WTC11 (cell line): Measurements from ENCODE around the gene NDUFS1. TPM values are rescaled to one million over a fixed set of nuclear protein-coding genes. Genes with fewer than 3 reads are reported as not detected.
"Not testable (repeated sequence)": the region's sequence is repeated elsewhere in the genome, so short reads cannot be mapped to it uniquely, and the experiment has no call there.

Source experiments
- ATAC-seq: fragments of 200-7000 bp; cut with Tn5 transposase; 2 replicates; pipeline ENCODE4 v1.10.0; 2021; ENCODE audit warnings: mild to moderate bottlenecking, moderate library complexity
- CTCF ChIA-PET: fragments of 300-600 bp; sonication (Branson Sonifier 250); formaldehyde crosslinking; loops from one replicate; lab custom pipeline; 2021; ENCODE audit warnings: antibody characterized with exemption; lab: Charles Lee
- POLR2A ChIA-PET: fragments of 350-600 bp; sonication (Branson Sonifier 250); formaldehyde crosslinking; loops from one replicate; lab custom pipeline; 2021; ENCODE audit warnings: antibody characterized with exemption; lab: Charles Lee
- DNase-seq: peaks from one replicate; pipeline ENCODE4 v3.0.0; 2021; ENCODE audit warnings: low spot score
- H3K27ac Mint-ChIP-seq: 2 replicates; pipeline ENCODE4 v1.8.0; 2021; ENCODE audit warnings: mixed read lengths
- H3K27me3 Mint-ChIP-seq: 2 replicates; pipeline ENCODE4 v1.8.0; 2021; ENCODE audit warnings: low read depth, mild to moderate bottlenecking, moderate library complexity, mixed read lengths
- H3K36me3 Mint-ChIP-seq: 2 replicates; pipeline ENCODE4 v1.8.0; 2021; ENCODE audit warnings: mixed read lengths
- H3K4me1 Mint-ChIP-seq: 2 replicates; pipeline ENCODE4 v1.8.0; 2022; ENCODE audit warnings: mixed read lengths
- H3K4me3 Mint-ChIP-seq: 2 replicates; pipeline ENCODE4 v1.8.0; 2021; ENCODE audit warnings: mild to moderate bottlenecking, moderate library complexity, mixed read lengths
- H3K9me3 Mint-ChIP-seq: 2 replicates; pipeline ENCODE4 v1.8.0; 2021; ENCODE audit warnings: mixed read lengths
- CREM ChIP-seq: sonication (generic); formaldehyde crosslinking; IDR thresholded peaks from 2 replicates; pipeline ENCODE4 v1.8.1; 2022; ENCODE audit warnings: mild to moderate bottlenecking, missing genetic modification reagents, moderate library complexity
- ETV6 ChIP-seq: sonication (generic); formaldehyde crosslinking; IDR thresholded peaks from 2 replicates; pipeline ENCODE4 v1.8.1; 2022; ENCODE audit warnings: mild to moderate bottlenecking, missing genetic modification reagents
- FOXJ3 ChIP-seq: sonication (generic); formaldehyde crosslinking; IDR thresholded peaks from 2 replicates; pipeline ENCODE4 v1.9.0; 2021; ENCODE audit warnings: missing genetic modification reagents, mild to moderate bottlenecking, borderline replicate concordance
- FOXK1 ChIP-seq: sonication (generic); formaldehyde crosslinking; IDR thresholded peaks from 2 replicates; pipeline ENCODE4 v1.8.0; 2022; ENCODE audit warnings: mild to moderate bottlenecking, moderate library complexity, missing genetic modification reagents
- GABPB1 ChIP-seq: sonication (generic); formaldehyde crosslinking; IDR thresholded peaks from 2 replicates; pipeline ENCODE4 v1.8.1; 2023; ENCODE audit warnings: mild to moderate bottlenecking, missing genetic modification reagents
- HMGA2 ChIP-seq: fragments of 250-450 bp; sonication (Bioruptor Pico); IDR thresholded peaks from 2 replicates; pipeline ENCODE4 v1.4.0; 2021; ENCODE audit warnings: mild to moderate bottlenecking, moderate library complexity
- JUN ChIP-seq: sonication (generic); formaldehyde crosslinking; IDR thresholded peaks from 2 replicates; pipeline ENCODE4 v1.8.0; 2023; ENCODE audit warnings: mild to moderate bottlenecking, missing genetic modification reagents
- NR2C2 ChIP-seq: sonication (generic); formaldehyde crosslinking; IDR thresholded peaks from 2 replicates; pipeline ENCODE4 v1.8.0; 2022; ENCODE audit warnings: mild to moderate bottlenecking, missing genetic modification reagents
- RELA ChIP-seq: sonication (generic); formaldehyde crosslinking; IDR thresholded peaks from 2 replicates; pipeline ENCODE4 v1.8.1; 2022; ENCODE audit warnings: missing genetic modification reagents, mild to moderate bottlenecking, borderline replicate concordance
- TCF7 ChIP-seq: sonication (generic); formaldehyde crosslinking; IDR thresholded peaks from 2 replicates; pipeline ENCODE4 v1.8.0; 2022; ENCODE audit warnings: mild to moderate bottlenecking, low read depth, missing genetic modification reagents, moderate library complexity
- TEAD4 ChIP-seq: sonication (generic); formaldehyde crosslinking; IDR thresholded peaks from 2 replicates; pipeline ENCODE4 v1.8.0; 2022; ENCODE audit warnings: mild to moderate bottlenecking, missing genetic modification reagents
- ZBTB21 ChIP-seq: sonication (generic); formaldehyde crosslinking; IDR thresholded peaks from 2 replicates; pipeline ENCODE4 v1.8.1; 2023; ENCODE audit warnings: mild to moderate bottlenecking, missing genetic modification reagents, borderline replicate concordance
- ZNF121 ChIP-seq: sonication (generic); formaldehyde crosslinking; IDR thresholded peaks from 2 replicates; pipeline ENCODE4 v1.8.0; 2023; ENCODE audit warnings: missing genetic modification reagents
- ZNF138 ChIP-seq: sonication (generic); formaldehyde crosslinking; conservative IDR thresholded peaks from 2 replicates; pipeline ENCODE4 v1.8.1; 2022; ENCODE audit warnings: mild to moderate bottlenecking, moderate library complexity, missing genetic modification reagents
- ZNF219 ChIP-seq: sonication (generic); formaldehyde crosslinking; IDR thresholded peaks from 2 replicates; pipeline ENCODE4 v1.8.0; 2023; ENCODE audit warnings: missing genetic modification reagents, mild to moderate bottlenecking, borderline replicate concordance
- ZNF232 ChIP-seq: sonication (generic); formaldehyde crosslinking; IDR thresholded peaks from 2 replicates; pipeline ENCODE4 v1.8.0; 2022; ENCODE audit warnings: mild to moderate bottlenecking, missing genetic modification reagents
- ZNF396 ChIP-seq: fragments of 250-450 bp; sonication (Bioruptor Pico); IDR thresholded peaks from 2 replicates; pipeline ENCODE4 v1.8.0; 2021; ENCODE audit warnings: mild to moderate bottlenecking, moderate library complexity, borderline replicate concordance
- total RNA-seq: library from RNA; stranded (reverse); gene quantifications from 3 replicates; pipeline ENCODE4 v1.2.3, GENCODE V29; 2021
- TF ChIP-seq, protein P1 (sequence below): sonication (generic); formaldehyde crosslinking; IDR thresholded peaks from 2 replicates; pipeline ENCODE4 v1.8.0; 2022; ENCODE audit warnings: mild to moderate bottlenecking, missing genetic modification reagents
- TF ChIP-seq, protein P2 (sequence below): sonication (generic); formaldehyde crosslinking; IDR thresholded peaks from 2 replicates; pipeline ENCODE4 v1.8.0; 2022; ENCODE audit warnings: mild to moderate bottlenecking, missing genetic modification reagents
- TF ChIP-seq, protein P3 (sequence below): sonication (generic); formaldehyde crosslinking; IDR thresholded peaks from 2 replicates; pipeline ENCODE4 v1.8.1; 2022; ENCODE audit warnings: mild to moderate bottlenecking, moderate library complexity, missing genetic modification reagents
- TF ChIP-seq, protein P4 (sequence below): sonication (generic); formaldehyde crosslinking; IDR thresholded peaks from 2 replicates; pipeline ENCODE4 v1.8.1; 2022; ENCODE audit warnings: low read depth, mild to moderate bottlenecking, moderate library complexity, missing genetic modification reagents, borderline replicate concordance
- TF ChIP-seq, protein P5 (sequence below): sonication (generic); formaldehyde crosslinking; IDR thresholded peaks from 2 replicates; pipeline ENCODE4 v1.8.1; 2023; ENCODE audit warnings: mild to moderate bottlenecking, missing genetic modification reagents, moderate library complexity
- TF ChIP-seq, protein P6 (sequence below): sonication (generic); formaldehyde crosslinking; IDR thresholded peaks from 2 replicates; pipeline ENCODE4 v1.8.0; 2022; ENCODE audit warnings: mild to moderate bottlenecking, missing genetic modification reagents
- TF ChIP-seq, protein P7 (sequence below): sonication (generic); formaldehyde crosslinking; IDR thresholded peaks from 2 replicates; pipeline ENCODE4 v1.8.0; 2022; ENCODE audit warnings: mild to moderate bottlenecking, missing genetic modification reagents

The NDUFS1 gene
- total RNA-seq, 1 experiment from 2014 or later = 106 TPM

DNA sequence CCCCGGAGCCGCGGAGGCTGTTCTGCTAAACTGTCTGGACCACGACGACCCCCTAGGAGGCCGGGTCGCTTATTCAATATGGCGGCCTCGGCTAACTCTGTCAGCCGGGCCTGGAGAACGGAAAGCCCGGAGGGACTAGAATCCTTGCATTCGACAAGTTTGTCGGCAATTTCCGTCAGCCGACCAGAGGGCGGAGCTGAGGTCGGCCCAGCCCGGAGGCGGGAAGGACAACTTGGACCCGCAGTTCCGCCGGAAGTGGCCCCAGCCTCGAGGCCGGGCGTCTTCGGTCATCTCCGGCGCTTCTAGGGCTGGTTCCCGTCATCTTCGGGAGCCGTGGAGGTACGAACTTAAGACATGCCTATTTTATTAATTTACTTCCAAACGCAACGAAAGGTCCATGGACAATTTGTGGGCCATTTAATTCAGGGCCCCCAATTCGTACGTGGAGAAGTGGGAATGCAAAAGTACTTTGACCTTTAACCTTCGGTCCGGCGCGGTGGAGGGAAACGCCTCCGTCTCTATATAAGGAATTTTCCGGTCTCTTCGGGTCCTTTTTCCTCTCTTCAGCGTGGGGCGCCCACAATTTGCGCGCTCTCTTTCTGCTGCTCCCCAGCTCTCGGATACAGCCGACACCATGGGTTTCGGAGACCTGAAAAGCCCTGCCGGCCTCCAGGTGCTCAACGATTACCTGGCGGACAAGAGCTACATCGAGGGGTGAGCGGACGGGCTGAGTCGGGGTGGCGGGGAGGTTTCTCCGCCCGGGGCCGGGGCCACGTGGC lies at the start of gene NDUFS1, which contains the start of gene EEF1B2 (continued):
- TF ChIP-seq GABPB1 (CRISPR knock-in tag) (peak; percentile 87), ETV6 (peak; percentile 36; the same call in 1 of the 2 replicates), CREM (peak; percentile 51; the same call in 1 of the 2 replicates), TEAD4 (CRISPR knock-in tag) (no peak), JUN (no peak), ZNF232 (CRISPR knock-in tag) (0 out of 2 replicates have a peak, but pooled peaks have one; percentile 47)
- TF ChIP-seq, protein P1, sequence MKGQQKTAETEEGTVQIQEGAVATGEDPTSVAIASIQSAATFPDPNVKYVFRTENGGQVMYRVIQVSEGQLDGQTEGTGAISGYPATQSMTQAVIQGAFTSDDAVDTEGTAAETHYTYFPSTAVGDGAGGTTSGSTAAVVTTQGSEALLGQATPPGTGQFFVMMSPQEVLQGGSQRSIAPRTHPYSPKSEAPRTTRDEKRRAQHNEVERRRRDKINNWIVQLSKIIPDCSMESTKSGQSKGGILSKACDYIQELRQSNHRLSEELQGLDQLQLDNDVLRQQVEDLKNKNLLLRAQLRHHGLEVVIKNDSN = peak; percentile 54
- TF ChIP-seq, protein P2, sequence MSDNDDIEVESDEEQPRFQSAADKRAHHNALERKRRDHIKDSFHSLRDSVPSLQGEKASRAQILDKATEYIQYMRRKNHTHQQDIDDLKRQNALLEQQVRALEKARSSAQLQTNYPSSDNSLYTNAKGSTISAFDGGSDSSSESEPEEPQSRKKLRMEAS (CRISPR knock-in tag) = peak; percentile 67; the same call in 1 of the 2 replicates

DNA sequence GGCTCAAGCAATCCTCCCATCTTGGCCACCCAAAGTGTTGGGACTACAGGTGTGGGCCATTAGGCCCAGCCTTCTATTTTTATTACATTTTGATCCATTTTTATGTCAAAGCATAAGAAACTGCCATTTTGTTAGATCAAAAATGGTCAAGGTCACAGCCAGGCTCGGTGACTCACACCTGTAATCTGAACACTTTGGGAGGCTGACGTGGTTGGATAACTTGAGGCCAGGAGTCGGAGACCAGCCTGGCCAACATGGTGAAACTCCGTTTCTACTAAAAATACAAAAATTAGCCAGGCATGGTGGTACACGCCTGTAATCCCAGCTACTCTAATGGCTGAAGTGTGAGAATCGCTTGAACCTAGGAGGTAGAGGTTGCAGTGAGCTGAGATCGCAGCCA lies 49.7 kb upstream of the NDUFS1 start:
- no peak for ATAC-seq
- H3K27me3 Mint-ChIP-seq = no peaks in the 10 kb centered on the region
- POLR2A ChIA-PET = no interaction called here

DNA sequence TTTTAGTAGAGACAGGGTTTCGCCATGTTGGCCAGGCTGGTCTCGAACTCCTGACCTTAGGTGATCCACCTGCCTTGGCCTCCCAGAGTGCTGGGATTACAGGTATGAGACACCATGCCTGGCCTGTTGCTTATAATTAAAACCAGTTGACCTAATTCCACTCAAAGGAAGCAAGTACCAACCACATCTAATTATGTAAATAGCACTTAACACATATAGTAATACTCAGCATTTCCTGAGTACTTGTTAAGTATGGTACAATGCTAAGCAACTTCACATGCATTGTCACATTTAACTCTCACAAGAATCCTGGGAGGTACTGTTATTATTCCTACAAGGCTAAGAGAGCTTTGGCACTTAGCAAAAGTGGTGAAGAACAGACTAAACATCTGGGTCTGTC lies 48.1 kb upstream of the NDUFS1 start:
- POLR2A ChIA-PET, H3K36me3 Mint-ChIP-seq, CTCF ChIA-PET, DNase-seq, H3K4me3 Mint-ChIP-seq, H3K9me3 Mint-ChIP-seq, H3K27ac Mint-ChIP-seq, H3K27me3 Mint-ChIP-seq, ATAC-seq: not testable (repeated sequence)
- H3K4me1 Mint-ChIP-seq = peaks cover 20% of the 10 kb centered on the region

More for the DNA sequence above, 49.7 kb upstream of the NDUFS1 start:
- Mint-ChIP-seq H3K9me3 (no peaks in the 10 kb centered on the region), H3K4me3 (no peak overlapping the region), H3K36me3 (no peaks in the 10 kb centered on the region), H3K4me1 (peaks cover 31% of the 10 kb centered on the region), H3K27ac (no peak overlapping the region)
- CTCF ChIA-PET = no interaction called here
- no peak for DNase-seq
- no peak for TF ChIP-seq HMGA2

DNA sequence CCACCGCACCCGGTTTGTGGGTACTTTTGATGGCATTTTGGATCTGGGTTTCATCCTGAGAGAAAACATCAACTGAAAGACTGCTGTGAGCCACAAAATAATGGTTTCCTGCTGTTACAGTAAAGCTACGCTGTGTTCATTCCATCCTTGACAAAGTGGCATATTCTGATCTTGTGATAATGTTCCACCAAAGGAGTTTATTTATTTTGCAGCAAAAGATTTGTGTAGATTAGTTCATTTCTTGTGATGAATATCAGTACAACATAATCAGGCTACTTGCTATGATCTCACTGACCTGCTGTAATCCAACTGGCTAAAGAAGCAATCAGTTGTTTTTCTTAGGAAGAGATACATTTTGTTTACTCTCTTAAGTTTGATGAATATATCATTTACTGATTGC lies 45.5 kb upstream of the NDUFS1 start:
- Mint-ChIP-seq H3K27me3 (no peaks in the 10 kb centered on the region), H3K27ac (no peak overlapping the region), H3K4me3 (no peak overlapping the region), H3K36me3 (no peaks in the 10 kb centered on the region), H3K9me3 (peaks cover 3% of the 10 kb centered on the region; the same call in 1 of the 2 replicates), H3K4me1 (peaks cover 16% of the 10 kb centered on the region)
- ChIA-PET POLR2A (no interaction called here), CTCF (interaction anchor here (1.0 kb wide), 1 partner anchor 10 kb away, joined by 3 read pairs; no protein-coding TSS in a partner anchor)
- TF ChIP-seq NR2C2 (CRISPR knock-in tag) (no peak), ZNF121 (no peak), ZNF396 (no peak), ZNF138 (CRISPR knock-in tag) (no peak), TCF7 (CRISPR knock-in tag) (no peak), FOXJ3 (no peak), FOXK1 (CRISPR knock-in tag) (no peak), ZNF219 (CRISPR knock-in tag) (no peak), ZBTB21 (no peak), CREM (no peak), RELA (CRISPR knock-in tag) (no peak)
- TF ChIP-seq, protein P3, sequence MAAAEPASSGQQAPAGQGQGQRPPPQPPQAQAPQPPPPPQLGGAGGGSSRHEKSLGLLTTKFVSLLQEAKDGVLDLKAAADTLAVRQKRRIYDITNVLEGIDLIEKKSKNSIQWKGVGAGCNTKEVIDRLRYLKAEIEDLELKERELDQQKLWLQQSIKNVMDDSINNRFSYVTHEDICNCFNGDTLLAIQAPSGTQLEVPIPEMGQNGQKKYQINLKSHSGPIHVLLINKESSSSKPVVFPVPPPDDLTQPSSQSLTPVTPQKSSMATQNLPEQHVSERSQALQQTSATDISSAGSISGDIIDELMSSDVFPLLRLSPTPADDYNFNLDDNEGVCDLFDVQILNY (CRISPR knock-in tag) = no peak
- TF ChIP-seq, protein P4, sequence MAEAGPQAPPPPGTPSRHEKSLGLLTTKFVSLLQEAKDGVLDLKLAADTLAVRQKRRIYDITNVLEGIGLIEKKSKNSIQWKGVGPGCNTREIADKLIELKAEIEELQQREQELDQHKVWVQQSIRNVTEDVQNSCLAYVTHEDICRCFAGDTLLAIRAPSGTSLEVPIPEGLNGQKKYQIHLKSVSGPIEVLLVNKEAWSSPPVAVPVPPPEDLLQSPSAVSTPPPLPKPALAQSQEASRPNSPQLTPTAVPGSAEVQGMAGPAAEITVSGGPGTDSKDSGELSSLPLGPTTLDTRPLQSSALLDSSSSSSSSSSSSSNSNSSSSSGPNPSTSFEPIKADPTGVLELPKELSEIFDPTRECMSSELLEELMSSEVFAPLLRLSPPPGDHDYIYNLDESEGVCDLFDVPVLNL = no peak
- TF ChIP-seq, protein P5, sequence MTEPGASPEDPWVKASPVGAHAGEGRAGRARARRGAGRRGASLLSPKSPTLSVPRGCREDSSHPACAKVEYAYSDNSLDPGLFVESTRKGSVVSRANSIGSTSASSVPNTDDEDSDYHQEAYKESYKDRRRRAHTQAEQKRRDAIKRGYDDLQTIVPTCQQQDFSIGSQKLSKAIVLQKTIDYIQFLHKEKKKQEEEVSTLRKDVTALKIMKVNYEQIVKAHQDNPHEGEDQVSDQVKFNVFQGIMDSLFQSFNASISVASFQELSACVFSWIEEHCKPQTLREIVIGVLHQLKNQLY = no peak
- TF ChIP-seq, protein P6, sequence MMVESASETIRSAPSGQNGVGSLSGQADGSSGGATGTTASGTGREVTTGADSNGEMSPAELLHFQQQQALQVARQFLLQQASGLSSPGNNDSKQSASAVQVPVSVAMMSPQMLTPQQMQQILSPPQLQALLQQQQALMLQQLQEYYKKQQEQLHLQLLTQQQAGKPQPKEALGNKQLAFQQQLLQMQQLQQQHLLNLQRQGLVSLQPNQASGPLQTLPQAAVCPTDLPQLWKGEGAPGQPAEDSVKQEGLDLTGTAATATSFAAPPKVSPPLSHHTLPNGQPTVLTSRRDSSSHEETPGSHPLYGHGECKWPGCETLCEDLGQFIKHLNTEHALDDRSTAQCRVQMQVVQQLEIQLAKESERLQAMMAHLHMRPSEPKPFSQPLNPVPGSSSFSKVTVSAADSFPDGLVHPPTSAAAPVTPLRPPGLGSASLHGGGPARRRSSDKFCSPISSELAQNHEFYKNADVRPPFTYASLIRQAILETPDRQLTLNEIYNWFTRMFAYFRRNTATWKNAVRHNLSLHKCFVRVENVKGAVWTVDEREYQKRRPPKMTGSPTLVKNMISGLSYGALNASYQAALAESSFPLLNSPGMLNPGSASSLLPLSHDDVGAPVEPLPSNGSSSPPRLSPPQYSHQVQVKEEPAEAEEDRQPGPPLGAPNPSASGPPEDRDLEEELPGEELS (CRISPR knock-in tag) = no peak
- TF ChIP-seq, protein P7, sequence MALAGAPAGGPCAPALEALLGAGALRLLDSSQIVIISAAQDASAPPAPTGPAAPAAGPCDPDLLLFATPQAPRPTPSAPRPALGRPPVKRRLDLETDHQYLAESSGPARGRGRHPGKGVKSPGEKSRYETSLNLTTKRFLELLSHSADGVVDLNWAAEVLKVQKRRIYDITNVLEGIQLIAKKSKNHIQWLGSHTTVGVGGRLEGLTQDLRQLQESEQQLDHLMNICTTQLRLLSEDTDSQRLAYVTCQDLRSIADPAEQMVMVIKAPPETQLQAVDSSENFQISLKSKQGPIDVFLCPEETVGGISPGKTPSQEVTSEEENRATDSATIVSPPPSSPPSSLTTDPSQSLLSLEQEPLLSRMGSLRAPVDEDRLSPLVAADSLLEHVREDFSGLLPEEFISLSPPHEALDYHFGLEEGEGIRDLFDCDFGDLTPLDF (CRISPR knock-in tag) = no peak
- DNase-seq (no peak), ATAC-seq (no peak)
